Left colon (tissue), 2 donors: ENCODE measurements around the gene POLR3G. TPM values are rescaled to one million over a fixed set of nuclear protein-coding genes. Genes with fewer than 3 reads are reported as not detected.

Source experiments
- ATAC-seq: fragments of 200-7000 bp; cut with Tn5 transposase; one replicate; pipeline ENCODE4 v1.9.1; 2020; ENCODE audit warnings: mild to moderate bottlenecking, moderate library complexity
- DNase-seq, 2 donors: peaks; one replicate each; pipeline ENCODE4 v3.0.0-alpha.2; 2020
- intact Hi-C, 2 donors: fragments of 100-400 bp; cut with DNase I in 1 of 2; cut with micrococcal nuclease in 1 of 2; formaldehyde crosslinking; loops; one replicate each; pipeline versions ENCODE4 v1.11.2 to v1.14.0; 2022; cut with DNase I, micrococcal nuclease
- long read RNA-seq: library from polyadenylated mRNA; unstranded; transcript quantifications from one replicate; pipeline ENCODE4 v2.0.0, GENCODE V29; 2021
- total RNA-seq, 2 donors: library from RNA; stranded (reverse); fragmentation: NEBNext Ultra II Directional; extraction: Animal tissue kit (Norgen Biotek cat#: 25700); gene quantifications; one replicate each; pipeline ENCODE4 v1.2.1, GENCODE V29; 2021
- donor health status: DM: no; HTN: no; CAD: no.
- donor health status: DM: yes; HTN: yes; CAD: no.

POLR3G gene, protein sequence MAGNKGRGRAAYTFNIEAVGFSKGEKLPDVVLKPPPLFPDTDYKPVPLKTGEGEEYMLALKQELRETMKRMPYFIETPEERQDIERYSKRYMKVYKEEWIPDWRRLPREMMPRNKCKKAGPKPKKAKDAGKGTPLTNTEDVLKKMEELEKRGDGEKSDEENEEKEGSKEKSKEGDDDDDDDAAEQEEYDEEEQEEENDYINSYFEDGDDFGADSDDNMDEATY
- total RNA-seq: 1 to 10 TPM; 1.3 to 1.4 TPM
- long read RNA-seq, partial matches to known transcripts: 0 of 3 reads
- long read RNA-seq, other reads (novel, unspliced or antisense): 2 of 3 reads

DNA sequence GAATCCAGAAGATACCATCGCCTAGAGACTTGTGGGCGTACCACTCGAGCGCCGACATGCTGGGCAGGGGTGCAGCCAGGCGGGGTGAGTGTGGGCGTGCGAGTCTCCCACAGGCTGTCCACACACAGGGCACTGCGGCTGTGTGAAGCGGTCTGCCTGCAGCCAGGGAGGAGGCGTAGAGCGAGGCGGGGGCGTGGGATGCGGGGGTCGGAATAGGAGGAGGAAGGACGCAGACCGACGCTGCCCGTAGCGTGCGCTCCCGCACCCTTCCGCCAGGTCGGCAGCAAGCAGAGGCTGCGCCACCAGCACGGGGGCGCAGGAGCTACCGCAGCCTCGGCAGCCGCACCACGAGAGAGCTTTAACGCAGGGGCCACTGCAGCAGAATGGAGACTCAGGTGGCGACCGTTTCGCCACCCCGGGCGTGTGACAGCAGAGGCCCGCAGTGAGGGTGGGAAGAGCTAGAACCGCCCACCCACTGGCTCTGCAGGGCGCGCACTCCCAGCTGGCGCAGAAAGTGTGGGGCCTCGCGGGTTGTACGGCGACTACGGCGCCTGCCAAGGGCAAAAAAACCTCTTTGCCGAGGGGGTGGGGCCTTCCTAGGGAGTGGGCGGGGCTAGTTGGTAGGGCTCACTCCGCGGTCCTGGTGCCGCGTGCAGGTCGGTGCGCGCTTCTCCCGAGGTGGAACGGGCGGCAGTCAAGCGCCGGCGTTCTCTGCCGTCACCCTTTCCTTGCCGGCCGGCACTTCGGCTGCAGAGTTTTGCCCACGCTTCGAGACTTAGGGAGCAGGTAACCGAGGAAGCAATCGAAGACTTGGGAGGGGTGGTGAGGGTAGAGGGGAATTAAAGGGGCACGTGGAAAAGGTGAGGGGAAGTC is at the start of gene POLR3G, which contains the start of gene MBLAC2:
Gene POLR3G (plus strand): TSS at position 630 of the 873 bp plus-strand sequence. CDS start 10,704 bp downstream, outside the sequence.
Gene MBLAC2 (minus strand): TSS at position 537 of the 873 bp plus-strand sequence. CDS start 479 bp downstream, at position 58.
- intact Hi-C loops: loop anchor here in 1 of 2 donors (10.0 kb wide), 1 partner anchor 50 kb away; the partner anchor contains the start of gene LYSMD3
- ATAC-seq (peak; percentile 94), DNase-seq (peak; percentile 95 to 96)

DNA sequence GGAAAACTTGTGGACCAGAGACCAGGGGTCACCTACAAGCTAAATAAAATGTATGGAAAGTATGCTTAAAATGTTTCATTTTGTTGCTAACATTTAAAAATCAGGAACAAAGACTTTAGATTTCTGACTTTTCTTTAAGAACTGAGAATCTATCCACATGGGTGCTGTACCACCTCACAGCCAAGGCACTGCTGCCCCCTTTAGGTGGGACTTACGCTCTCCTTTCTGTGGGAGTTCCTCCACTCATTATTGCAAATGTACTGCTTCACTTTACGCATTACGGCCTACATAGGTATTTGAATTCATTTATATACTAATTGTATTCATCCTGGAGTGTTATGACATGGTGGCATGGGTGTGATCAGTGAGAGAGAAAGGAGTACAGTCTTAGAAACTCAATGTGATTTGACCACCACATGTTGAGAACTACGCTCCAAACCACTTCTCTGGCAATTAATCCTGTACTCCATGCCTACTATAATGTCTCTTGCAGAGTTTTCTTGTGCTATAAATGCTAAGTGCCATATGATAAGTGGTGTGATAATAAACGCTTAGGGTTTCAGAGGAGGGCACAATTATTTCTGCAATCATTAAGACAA is 40.4 kb upstream of the POLR3G start:
- intact Hi-C loops: no loop called here
- DNase-seq (peak in 1 of 2 donors; percentile 60), ATAC-seq (peak; percentile 71)

DNA sequence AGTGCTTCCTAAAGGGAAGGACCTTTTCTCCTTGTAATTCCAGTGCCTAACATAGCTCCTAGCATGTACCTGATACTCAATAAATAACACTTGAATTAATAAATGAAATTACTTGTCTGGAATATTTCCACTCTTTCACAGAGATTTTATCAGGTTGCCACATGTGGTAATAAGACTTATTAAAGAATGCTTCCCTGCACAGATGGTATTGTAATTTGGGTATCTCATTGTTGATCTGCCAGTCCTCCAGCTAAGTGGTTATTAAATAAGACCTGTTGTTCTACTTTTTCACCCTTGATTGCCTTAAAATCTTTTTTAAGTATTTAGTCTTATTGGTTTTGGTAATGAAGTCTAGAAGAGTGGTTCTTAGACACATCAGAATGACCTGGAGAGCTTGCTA is 37.0 kb upstream of the POLR3G start:
- intact Hi-C loops: no loop called here
- DNase-seq: no peak
- ATAC-seq: no peak

DNA sequence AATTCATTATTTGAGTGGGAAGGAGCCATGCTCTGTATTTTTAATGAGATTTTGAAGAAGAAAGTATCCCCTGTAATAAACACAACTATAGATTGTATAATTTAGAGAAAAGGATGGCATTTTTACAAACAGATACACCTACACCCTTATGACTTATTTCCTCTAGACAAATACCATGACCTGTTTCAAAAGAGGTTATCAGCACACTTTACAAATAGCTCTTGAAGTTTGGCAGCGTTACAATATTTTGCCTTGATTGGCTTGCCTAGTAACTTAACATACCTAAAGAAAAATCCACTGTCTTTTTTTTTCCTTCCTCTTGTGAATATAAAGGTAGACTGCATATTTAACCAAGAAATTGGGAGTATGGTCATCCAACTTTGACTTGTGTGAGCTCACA is 36.6 kb upstream of the POLR3G start:
- no peak for ATAC-seq
- intact Hi-C loops: no loop called here
- DNase-seq: no peak

DNA sequence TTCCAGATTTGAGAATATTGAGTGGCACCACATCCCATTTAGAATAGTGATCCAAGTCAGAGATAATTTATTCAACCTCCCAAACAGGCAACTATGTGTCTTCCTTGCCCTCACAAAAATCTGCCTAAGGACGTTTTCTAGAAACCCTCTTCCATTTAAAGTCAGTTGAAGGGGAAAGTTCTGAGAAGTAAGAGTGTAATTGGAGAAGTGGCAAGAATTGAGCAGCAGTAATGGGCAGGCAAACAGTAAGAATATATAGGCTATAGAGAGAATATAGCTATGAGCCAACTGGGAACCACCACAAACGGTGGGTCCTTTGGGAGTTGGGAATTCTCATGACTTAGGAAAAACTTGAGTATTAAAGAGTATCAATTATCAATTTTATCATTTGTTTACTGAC is 34.0 kb upstream of the POLR3G start:
- intact Hi-C loops: no loop called here
- ATAC-seq (no peak), DNase-seq (no peak)

DNA sequence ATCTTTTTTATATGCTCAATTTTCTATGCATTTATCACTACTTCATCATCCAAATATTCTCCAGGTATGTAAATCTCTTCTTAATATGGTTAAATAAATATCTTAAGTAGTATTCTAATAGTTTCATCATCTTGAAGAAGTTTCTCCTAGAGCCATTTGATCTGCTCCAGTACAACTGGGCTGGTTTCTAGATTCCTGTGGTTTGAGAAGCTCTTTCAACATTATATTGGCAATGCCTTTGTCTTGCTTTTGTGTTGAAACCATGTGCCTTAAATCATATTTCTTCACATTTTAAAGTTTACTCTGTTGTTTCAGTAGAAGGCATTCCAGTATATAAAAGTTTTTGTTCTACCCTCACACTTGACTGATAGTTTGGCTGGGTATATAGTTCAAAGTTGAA is 27.7 kb upstream of the POLR3G start:
- intact Hi-C loops: no loop called here
- DNase-seq: no peak
- no peak for ATAC-seq

DNA sequence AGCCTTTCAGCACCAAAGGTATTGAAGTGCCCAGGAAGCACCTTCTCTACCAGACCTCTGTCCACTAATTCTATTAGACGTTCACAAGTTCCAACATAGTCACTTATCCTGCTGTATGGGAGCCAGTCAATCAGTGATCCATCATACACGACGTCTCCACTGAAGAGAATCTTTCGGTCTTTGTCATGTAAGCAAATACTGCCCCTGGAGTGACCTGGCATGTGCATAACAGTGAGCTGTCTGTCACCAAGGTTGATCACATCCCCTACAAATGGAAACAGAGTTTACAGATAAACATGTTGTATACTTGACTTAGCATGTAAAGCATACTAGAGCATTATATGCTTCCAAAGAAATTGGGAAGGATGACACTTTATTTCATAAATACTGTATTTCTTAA is 13.4 kb upstream of the POLR3G start:
- ATAC-seq (no peak), DNase-seq (no peak)
- intact Hi-C loops: no loop called here

DNA sequence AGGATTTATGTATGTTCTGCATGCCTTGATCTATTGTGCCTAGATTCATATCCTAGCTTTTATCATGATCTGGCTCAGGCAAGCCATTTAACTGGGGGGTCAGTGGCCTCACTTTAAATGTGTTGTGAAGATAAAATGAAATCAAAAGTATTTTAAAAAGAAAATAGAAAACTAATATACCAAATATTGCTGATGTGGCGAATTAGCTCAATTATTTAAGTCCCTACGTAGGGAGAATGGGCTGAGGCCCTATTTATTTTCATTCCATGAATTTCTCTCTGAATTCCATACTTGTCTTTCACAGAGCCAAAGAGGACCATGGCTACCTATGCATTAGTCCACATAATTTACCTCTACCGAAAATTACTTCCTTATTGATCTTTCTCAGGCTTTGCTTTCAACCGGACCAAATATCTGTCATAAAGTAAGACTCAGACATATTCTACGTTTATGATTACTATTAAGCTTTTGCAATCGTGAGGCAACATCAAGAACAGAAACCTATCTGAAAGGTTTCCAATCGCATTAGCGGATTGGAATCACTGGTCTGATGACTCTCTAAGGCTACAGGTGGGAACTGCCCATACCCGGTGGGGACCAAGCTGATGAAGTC is 1.8 kb upstream of the POLR3G start:
- intact Hi-C loops: loop anchor here in 1 of 2 donors (10.0 kb wide), 1 partner anchor 52 kb away; the partner anchor contains the start of gene LYSMD3
- DNase-seq (no peak), ATAC-seq (no peak)

DNA sequence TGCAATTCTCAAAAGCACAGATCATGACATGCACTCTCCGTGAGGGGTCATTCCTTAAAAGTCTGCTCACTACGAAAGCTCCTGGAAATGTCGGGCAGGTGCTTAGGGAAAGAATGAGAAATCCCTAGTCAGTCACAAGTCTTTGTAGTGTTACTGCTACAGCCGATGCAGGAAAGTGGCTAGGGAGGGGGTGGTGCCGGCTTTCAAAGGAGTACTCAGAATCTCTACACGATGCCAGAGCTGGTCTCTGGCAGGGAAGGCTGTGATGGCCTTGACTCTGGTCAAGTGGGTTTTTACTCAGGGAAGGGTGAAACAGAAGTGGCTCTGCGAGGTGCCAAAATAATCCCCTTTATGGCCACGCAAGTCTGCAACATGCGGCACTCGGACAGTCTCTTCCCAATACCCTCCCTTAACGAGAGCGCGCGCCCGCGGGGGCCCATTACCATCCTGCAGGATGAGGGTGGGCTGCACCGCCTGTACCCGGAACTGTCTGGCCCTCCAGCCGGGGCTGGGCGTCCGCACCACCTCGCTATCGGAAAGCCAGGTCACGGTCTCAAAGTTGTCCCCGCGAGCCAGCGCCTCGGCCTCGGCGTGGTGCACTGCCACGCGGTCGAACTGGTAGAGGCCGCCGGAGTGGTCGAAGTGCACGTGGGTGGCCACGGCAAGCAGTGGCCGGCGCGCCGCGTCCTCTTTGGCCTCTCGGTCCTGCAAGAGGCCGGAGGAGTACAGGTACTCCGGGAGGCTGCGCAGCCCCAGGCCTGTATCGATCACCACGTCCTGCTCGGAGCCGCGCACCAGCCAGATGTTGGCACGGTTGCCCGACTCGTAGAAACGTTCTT is 1.0 kb upstream of the POLR3G start:
- peak; percentile 31 for ATAC-seq
- intact Hi-C loops: loop anchor here in 1 of 2 donors (10.0 kb wide), 1 partner anchor 51 kb away; the partner anchor contains the start of gene LYSMD3
- peak; percentile 42 to 44 for DNase-seq

DNA sequence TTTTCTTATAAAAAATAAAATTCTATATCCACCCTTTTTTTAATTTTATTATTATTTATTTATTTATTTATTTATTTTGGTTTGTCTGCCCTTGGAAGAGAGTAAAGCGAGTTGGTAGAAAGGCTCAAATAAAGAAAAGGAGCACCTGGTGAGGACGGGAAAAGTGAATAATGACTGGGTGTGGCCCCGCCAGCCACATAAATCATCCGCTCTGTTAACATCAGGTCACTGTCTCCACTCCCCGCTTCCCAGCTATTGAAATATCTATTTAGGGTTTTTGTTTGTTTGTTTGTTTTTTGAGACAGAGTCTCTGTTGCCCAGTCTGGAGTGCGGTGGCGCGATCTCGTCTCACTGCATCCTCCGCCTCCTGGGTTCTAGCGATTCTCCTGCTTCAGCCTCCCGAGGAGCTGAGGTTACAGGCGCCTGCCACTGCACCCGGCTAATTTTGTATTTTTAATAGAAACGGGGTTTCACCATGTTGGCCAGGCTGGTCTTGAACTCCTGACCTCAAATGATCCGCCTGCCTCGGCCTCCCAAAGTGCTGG is 844 bp downstream of the POLR3G start:
- intact Hi-C loops: loop anchor here in 1 of 2 donors (10.0 kb wide), 1 partner anchor 49 kb away; the partner anchor contains the start of gene LYSMD3
- DNase-seq (peak in 1 of 2 donors; percentile 12), ATAC-seq (no peak)

DNA sequence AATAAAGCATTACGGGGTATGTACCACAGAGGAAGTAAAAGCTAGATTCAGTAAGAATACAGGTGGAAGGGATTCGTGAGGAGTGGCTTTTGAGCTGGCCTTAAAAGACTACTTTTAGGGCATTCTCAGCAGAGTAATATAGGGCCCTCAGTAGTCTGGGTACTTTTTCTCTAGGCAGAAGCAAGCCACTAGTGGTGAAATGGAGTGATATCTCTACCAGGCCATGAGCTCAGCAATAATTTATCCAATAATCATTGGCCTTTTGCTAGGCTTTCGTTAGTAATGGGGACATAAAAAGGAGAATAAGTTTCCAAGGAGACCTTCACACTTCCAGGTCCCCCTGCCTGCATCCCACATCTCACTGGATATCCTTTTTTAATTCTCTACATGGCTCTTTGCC is 1.7 kb downstream of the POLR3G start:
- no peak for DNase-seq
- ATAC-seq: no peak
- intact Hi-C loops: loop anchor here in 1 of 2 donors (10.0 kb wide), 1 partner anchor 48 kb away; the partner anchor contains the start of gene LYSMD3

DNA sequence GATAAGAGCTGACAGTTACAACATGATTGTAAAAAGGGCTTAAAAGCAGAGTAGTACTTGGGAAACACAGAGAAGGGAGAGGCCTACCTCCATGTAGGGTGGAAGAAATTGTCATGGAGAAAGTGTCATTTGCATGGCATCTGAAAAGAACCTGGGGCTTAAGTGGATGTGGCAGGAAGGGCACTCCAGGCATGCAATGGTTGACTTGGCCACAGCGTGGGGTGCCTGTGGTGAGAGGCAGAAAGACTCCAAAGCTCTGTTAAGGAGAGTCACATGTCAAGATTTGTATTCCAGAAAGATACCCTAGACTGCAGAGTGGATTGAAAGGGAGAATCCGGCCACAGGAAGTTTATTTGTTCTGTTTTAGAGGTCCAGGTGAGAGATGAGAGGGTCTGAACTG is 2.4 kb downstream of the POLR3G start:
- intact Hi-C loops: loop anchor here in 1 of 2 donors (10.0 kb wide), 1 partner anchor 48 kb away; the partner anchor contains the start of gene LYSMD3
- no peak for DNase-seq
- ATAC-seq: no peak

DNA sequence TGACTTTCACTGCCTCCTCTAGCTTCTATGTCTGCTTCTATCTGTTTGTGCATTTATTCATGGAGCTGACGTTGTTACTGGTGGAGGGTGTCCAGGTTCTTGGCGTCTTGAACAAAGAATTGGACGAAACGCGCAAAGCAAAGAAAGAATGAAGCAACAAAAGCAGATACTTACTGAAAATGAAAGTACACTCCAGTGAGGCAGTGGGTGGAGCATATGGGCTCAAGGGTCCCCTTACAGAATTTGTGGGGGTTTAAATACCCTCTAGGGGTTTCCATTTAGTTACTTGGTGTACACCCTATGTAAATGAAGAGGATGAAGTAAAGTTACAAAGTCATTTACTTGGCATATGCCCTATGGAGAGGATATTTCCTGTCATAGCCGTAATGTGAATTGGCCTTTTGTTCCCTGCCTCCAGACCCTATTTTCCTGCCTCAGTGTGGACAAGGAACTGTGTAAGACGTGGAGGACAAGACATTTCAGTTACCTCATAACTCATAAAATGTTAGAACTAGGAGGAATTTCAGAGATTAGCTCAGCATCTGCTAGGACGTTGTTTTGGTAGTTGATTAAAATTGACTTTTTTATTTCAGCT is 3.1 kb downstream of the POLR3G start:
- ATAC-seq (no peak), DNase-seq (no peak)
- intact Hi-C loops: loop anchor here in 1 of 2 donors (10.0 kb wide), 1 partner anchor 47 kb away; the partner anchor contains the start of gene LYSMD3

DNA sequence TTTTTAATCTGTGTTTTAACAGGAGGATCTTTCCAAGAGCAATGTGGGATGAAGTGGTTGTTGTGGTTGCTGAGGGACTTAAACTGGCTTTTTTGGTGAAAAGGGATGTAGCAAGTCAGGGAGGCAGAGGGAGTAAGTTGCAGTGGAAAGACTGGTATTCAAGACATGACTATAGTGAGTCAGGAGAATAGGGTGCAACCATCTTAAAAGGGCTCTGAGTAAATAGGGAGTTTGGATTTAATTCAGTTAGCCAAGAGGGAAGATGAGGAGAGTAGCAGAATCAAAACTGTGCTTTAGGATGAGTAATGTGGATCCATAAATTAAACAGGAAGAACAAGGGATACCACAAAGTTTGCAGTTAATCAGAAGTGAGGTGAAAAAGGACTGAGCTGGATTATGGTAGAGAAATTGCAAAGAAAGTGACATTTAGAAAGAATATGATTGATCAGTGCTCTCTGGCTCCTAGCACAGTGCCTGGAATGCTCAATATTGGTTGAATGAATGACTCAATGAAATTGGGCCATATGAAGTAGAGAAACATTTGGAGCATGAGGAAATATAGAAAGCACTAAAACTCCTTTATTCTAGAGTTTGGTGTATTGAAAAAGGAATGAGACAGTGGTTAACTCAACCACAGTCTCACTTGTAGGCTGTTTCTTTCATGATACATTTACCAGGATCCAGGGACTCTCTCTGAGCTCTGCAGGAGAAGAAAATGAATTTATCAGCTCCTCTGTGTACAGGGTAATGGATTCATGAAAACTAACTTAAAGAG is 5.1 kb downstream of the POLR3G start:
- ATAC-seq (no peak), DNase-seq (no peak)
- intact Hi-C loops: loop anchor here in 1 of 2 donors (10.0 kb wide), 1 partner anchor 45 kb away; the partner anchor contains the start of gene LYSMD3

DNA sequence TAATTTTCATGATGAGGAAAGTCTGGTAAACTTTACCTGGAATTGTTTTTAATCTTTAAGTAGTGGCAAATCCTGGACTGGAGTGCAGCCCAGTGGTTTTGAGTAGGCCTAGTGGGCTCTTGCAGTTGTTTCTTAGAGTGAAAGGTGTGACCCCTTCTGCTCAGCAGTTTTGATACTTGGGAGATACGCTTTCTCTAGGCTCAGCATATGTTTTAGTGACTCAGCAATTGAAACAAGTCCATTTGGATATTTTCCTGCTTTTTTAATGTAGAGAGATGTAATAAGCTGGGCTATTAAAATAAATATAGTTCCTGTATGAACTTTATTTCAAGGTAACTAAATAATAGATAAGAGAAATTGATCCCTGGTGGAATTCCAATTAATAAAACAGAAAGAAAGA is 6.0 kb downstream of the POLR3G start:
- intact Hi-C loops: no loop called here
- ATAC-seq (no peak), DNase-seq (no peak)

DNA sequence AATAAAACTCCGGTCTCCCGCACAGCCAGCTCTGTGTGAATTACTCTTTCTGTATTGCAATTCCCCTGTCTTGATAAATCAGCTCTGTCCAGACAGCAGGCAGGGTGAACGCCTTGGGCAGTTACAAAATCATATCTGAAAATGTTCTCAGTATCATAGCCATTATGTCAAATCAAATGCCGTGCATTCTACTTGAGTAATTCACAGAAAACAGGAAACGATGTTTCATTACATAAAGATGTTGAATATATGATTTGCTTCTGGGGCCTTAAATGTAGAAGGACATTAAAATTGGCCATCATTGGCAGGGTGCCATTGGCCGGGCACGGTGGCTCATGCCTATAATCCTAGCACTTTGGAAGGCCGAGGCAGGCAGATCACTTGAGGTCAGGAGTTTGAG is 8.5 kb downstream of the POLR3G start:
- intact Hi-C loops: no loop called here
- DNase-seq: no peak
- ATAC-seq: no peak
